OCI-LY3 (cell line): ENCODE measurements around the gene SEMA5A.

ENCODE experiments used
- H2AFZ ChIP-seq: fragments of 200-600, 300-600 bp; shearing (Covaris generic); 2 replicates; pipeline ENCODE4 v1.6.0; 2014; ENCODE audit warnings: antibody characterized with exemption, low read depth, low read length
- H3K27ac ChIP-seq: fragments of 200-600, 300-600 bp; sonication (generic); 2 replicates; pipeline ENCODE4 v1.5.1; 2014; ENCODE audit warnings: mild to moderate bottlenecking, low read length, moderate library complexity, mixed read lengths
- H3K27me3 ChIP-seq: fragments of 200-600, 300-600 bp; sonication (generic); 2 replicates; pipeline ENCODE4 v1.6.1; 2014; ENCODE audit warnings: low read depth, low read length, mixed read lengths
- H3K36me3 ChIP-seq: fragments of 200-600, 300-600 bp; sonication (generic); replicated peaks from 2 replicates; pipeline ENCODE3; 2014; ENCODE audit warnings: low read depth, low read length, mixed read lengths
- H3K4me1 ChIP-seq: fragments of 300-600, 200-600 bp; sonication (generic); 2 replicates; pipeline ENCODE4 v1.6.1; 2014; ENCODE audit warnings: low read length, mixed read lengths
- H3K4me2 ChIP-seq: fragments of 200-600, 300-600 bp; sonication (generic); 2 replicates; pipeline ENCODE4 v1.6.1; 2014; ENCODE audit warnings: low read length, mixed read lengths
- H3K4me3 ChIP-seq: fragments of 300-600, 200-600 bp; sonication (generic); 2 replicates; pipeline ENCODE4 v1.5.1; 2014; ENCODE audit warnings: antibody characterized with exemption, mild to moderate bottlenecking, low read length, moderate library complexity
- H3K79me2 ChIP-seq: fragments of 300-600, 200-600 bp; shearing (Covaris generic); 2 replicates; pipeline ENCODE4 v1.6.1; 2014; ENCODE audit warnings: mild to moderate bottlenecking, low read length, mixed read lengths
- H3K9ac ChIP-seq: fragments of 300-600, 200-600 bp; shearing (Covaris generic); 2 replicates; pipeline ENCODE4 v1.6.0; 2014; ENCODE audit warnings: mild to moderate bottlenecking, low read length, moderate library complexity
- H3K9me3 ChIP-seq: fragments of 200-600, 300-600 bp; shearing (Covaris generic); 2 replicates; pipeline ENCODE4 v1.6.1; 2014; ENCODE audit warnings: low read length, mixed read lengths; ENCODE audit not compliant: insufficient read depth
- H4K20me1 ChIP-seq: fragments of 200-600, 300-600 bp; sonication (generic); 2 replicates; pipeline ENCODE4 v1.6.1; 2016; ENCODE audit warnings: low read length, mixed read lengths; ENCODE audit not compliant: insufficient read depth
- CTCF ChIP-seq: fragments of 200-600, 300-600 bp; sonication (generic); IDR thresholded peaks from 2 replicates; pipeline ENCODE4 v1.5.1; 2014; ENCODE audit warnings: antibody characterized with exemption, low read length, low read depth
- EZH2phosphoT487 ChIP-seq: fragments of 200-600 bp; shearing (Covaris generic); IDR thresholded peaks from 2 replicates; pipeline ENCODE4 v1.6.1; 2018; ENCODE audit warnings: antibody characterized with exemption, mixed run types, low read depth

Gene SEMA5A

GRCh38 chr5:9555961-9556360, 10.1 kb upstream of the SEMA5A start:
- H3K79me2 ChIP-seq = no peaks in the 10 kb centered on the region
- H4K20me1 ChIP-seq = no peaks in the 10 kb centered on the region
- no peak overlapping the region for H3K4me2 ChIP-seq
- TF ChIP-seq EZH2phosphoT487 (no peak), CTCF (no peak)
- no peaks in the 10 kb centered on the region for H3K36me3 ChIP-seq
- H3K27me3 ChIP-seq = no peaks in the 10 kb centered on the region
- H3K9ac ChIP-seq = no peak overlapping the region
- no peaks in the 10 kb centered on the region for H3K9me3 ChIP-seq
- no peaks in the 10 kb centered on the region for H3K4me1 ChIP-seq
- H3K27ac ChIP-seq = no peak overlapping the region
- no peak overlapping the region for H3K4me3 ChIP-seq
- no peak overlapping the region for H2AFZ ChIP-seq

GRCh38 chr5:9554122-9554521, 8.2 kb upstream of the SEMA5A start:
- Histone ChIP-seq H3K36me3 (no peaks in the 10 kb centered on the region), H3K9ac (no peak overlapping the region), H3K4me3 (no peak overlapping the region), H4K20me1 (no peaks in the 10 kb centered on the region), H3K27ac (no peak overlapping the region), H3K4me1 (no peaks in the 10 kb centered on the region), H3K9me3 (no peaks in the 10 kb centered on the region), H3K27me3 (no peaks in the 10 kb centered on the region), H2AFZ (no peak overlapping the region), H3K4me2 (no peak overlapping the region), H3K79me2 (no peaks in the 10 kb centered on the region)
- TF ChIP-seq EZH2phosphoT487 = no peak

- no peak overlapping the region for H3K4me3 ChIP-seq
- no peak for TF ChIP-seq CTCF
- TF ChIP-seq EZH2phosphoT487 = no peak
- no peaks in the 10 kb centered on the region for H3K79me2 ChIP-seq
- H4K20me1 ChIP-seq = no peaks in the 10 kb centered on the region
- no peak overlapping the region for H3K4me2 ChIP-seq
- H3K9me3 ChIP-seq = no peaks in the 10 kb centered on the region
- no peak overlapping the region for H2AFZ ChIP-seq
- H3K36me3 ChIP-seq = no peaks in the 10 kb centered on the region
- H3K27ac ChIP-seq = no peak overlapping the region
- no peaks in the 10 kb centered on the region for H3K4me1 ChIP-seq
- H3K9ac ChIP-seq = no peak overlapping the region
- no peaks in the 10 kb centered on the region for H3K27me3 ChIP-seq
These were observed 7.7 kb upstream of the SEMA5A start for GRCh38 chr5:9553561-9553960.

- H4K20me1 ChIP-seq = no peaks in the 10 kb centered on the region
- no peaks in the 10 kb centered on the region for H3K9me3 ChIP-seq
- no peak overlapping the region for H2AFZ ChIP-seq
- H3K27me3 ChIP-seq = no peaks in the 10 kb centered on the region
- H3K4me2 ChIP-seq = no peak overlapping the region
- H3K4me1 ChIP-seq = no peaks in the 10 kb centered on the region
- TF ChIP-seq CTCF = no peak
- TF ChIP-seq EZH2phosphoT487 = no peak
- H3K9ac ChIP-seq = no peak overlapping the region
- H3K79me2 ChIP-seq = no peaks in the 10 kb centered on the region
- H3K27ac ChIP-seq = no peak overlapping the region
- H3K4me3 ChIP-seq = no peak overlapping the region
- H3K36me3 ChIP-seq = no peaks in the 10 kb centered on the region
These were observed 6.0 kb upstream of the SEMA5A start for GRCh38 chr5:9551567-9552537.
